Mammary epithelial cell (primary cell): ENCODE measurements around the gene CRAMP1.

ENCODE experiments used
- CTCF ChIP-seq, 2 donors: IDR thresholded peaks in 1 of 2; conservative IDR thresholded peaks in 1 of 2; 2 replicates each; pipeline ENCODE4 v1.5.1; 2011 to 2012; ENCODE audit warnings: inconsistent platforms in 2 of 2, low read length in 2 of 2, mild to moderate bottlenecking in 2 of 2, control low read depth in 1 of 2, low read depth in 1 of 2; ENCODE audit not compliant: insufficient read depth in 1 of 2; ENCODE audit errors: extremely low read depth in 1 of 2
- EZH2 ChIP-seq: IDR thresholded peaks from 2 replicates; pipeline ENCODE4 v1.6.1; 2012; ENCODE audit warnings: low read length, inconsistent platforms, borderline replicate concordance

GRCh38 chr16:1653023-1653422 lies 40.9 kb downstream of the CRAMP1 start:
- TF ChIP-seq CTCF (conservative IDR thresholded peaks at IDR 0.05 in 1 of 2, IDR thresholded peaks at IDR 0.05 in 1 of 2; ENCODE audit: extremely low read depth in 1 of 2, insufficient read depth in 1 of 2, low read depth in 1 of 2, low read length in 2 of 2) (no peak), EZH2 (no peak)
